HG03139 (cell line): ENCODE results near the gene IGSF9.
"Not testable (repeated sequence)": the region's sequence is repeated elsewhere in the genome, so short reads cannot be mapped to it uniquely, and the experiment has no call there.

Experiments used
- ATAC-seq: cut with Tn5 transposase; IDR thresholded peaks from one replicate; pipeline ENCODE4 v1.9.1; 2021; ENCODE audit not compliant: unreplicated experiment

The IGSF9 gene

GRCh38 chr1:159900086-159900680, 45.2 kb downstream of the IGSF9 start, which contains the start of gene CFAP45:
TSS of gene CFAP45 (minus strand) at chr1:159900165. CDS start at chr1:159900098, 67 bp downstream.
- no peak for ATAC-seq

GRCh38 chr1:159899634-159900033, 45.8 kb downstream of the IGSF9 start:
- not testable (repeated sequence) for ATAC-seq

- ATAC-seq, result no peak
Measured at GRCh38 chr1:159898527-159898926, 46.9 kb downstream of the IGSF9 start.

GRCh38 chr1:159897962-159898361, 47.5 kb downstream of the IGSF9 start:
- ATAC-seq, result no peak

GRCh38 chr1:159896546-159896930, 48.9 kb downstream of the IGSF9 start:
- ATAC-seq, result no peak

GRCh38 chr1:159895836-159896545, 49.4 kb downstream of the IGSF9 start:
- ATAC-seq, result no peak

- no peak for ATAC-seq
Measured at GRCh38 chr1:159895286-159895685, 50.1 kb downstream of the IGSF9 start.

GRCh38 chr1:159892944-159893343, 52.5 kb downstream of the IGSF9 start:
- no peak for ATAC-seq

- ATAC-seq, result peak; percentile 61
Measured at GRCh38 chr1:159891275-159892157, 53.9 kb downstream of the IGSF9 start.

GRCh38 chr1:159890390-159890789, 55.0 kb downstream of the IGSF9 start:
- ATAC-seq, result no peak

- peak; percentile 95 for ATAC-seq
Measured at GRCh38 chr1:159889821-159890252, 55.6 kb downstream of the IGSF9 start.

GRCh38 chr1:159889202-159889601, 56.2 kb downstream of the IGSF9 start:
- ATAC-seq, result no peak

- ATAC-seq, result no peak
Measured at GRCh38 chr1:159884296-159884695, 61.1 kb downstream of the IGSF9 start.

GRCh38 chr1:159883134-159883533, 62.3 kb downstream of the IGSF9 start:
- no peak for ATAC-seq

GRCh38 chr1:159882527-159882862, 62.9 kb downstream of the IGSF9 start:
- ATAC-seq, result no peak

- ATAC-seq, result no peak
Measured at GRCh38 chr1:159881622-159882526, 63.5 kb downstream of the IGSF9 start.

GRCh38 chr1:159880430-159880829, 65.0 kb downstream of the IGSF9 start:
- ATAC-seq, result no peak

- ATAC-seq, result no peak
Measured at GRCh38 chr1:159879977-159880376, 65.4 kb downstream of the IGSF9 start.

- ATAC-seq, result no peak
Measured at GRCh38 chr1:159879136-159879535, 66.3 kb downstream of the IGSF9 start.

GRCh38 chr1:159877695-159878444, 67.5 kb downstream of the IGSF9 start:
- no peak for ATAC-seq
